ENCODE measurements around the gene PCBP2.
A peak's percentile ranks its signal among the peaks of the same experiment; 100 is the strongest.
"Not testable (repeated sequence)": the region's sequence is repeated elsewhere in the genome, so short reads cannot be mapped to it uniquely, and the experiment has no call there.

The PCBP2 gene

GRCh38 chr12:53474077-53474476 is 22.2 kb downstream of the PCBP2 start:
- DNase-seq: no peak

GRCh38 chr12:53474819-53475218 is 22.9 kb downstream of the PCBP2 start:
- no peak for DNase-seq

GRCh38 chr12:53476769-53477209 is 24.9 kb downstream of the PCBP2 start:
- DNase-seq: no peak

GRCh38 chr12:53478865-53479264 is 27.0 kb downstream of the PCBP2 start:
- no peak for DNase-seq

GRCh38 chr12:53479331-53479730 is 27.4 kb downstream of the PCBP2 start:
- DNase-seq: no peak

- DNase-seq: no peak
Observed at GRCh38 chr12:53480491-53481442, 28.9 kb downstream of the PCBP2 start.

- not testable (repeated sequence) for DNase-seq
Observed at GRCh38 chr12:53481458-53481857, 29.6 kb downstream of the PCBP2 start.

GRCh38 chr12:53481939-53482586 is 30.2 kb downstream of the PCBP2 start:
- no peak for DNase-seq

- DNase-seq: no peak
Observed at GRCh38 chr12:53482626-53483168, 30.8 kb downstream of the PCBP2 start.

GRCh38 chr12:53483225-53483978 is 31.5 kb downstream of the PCBP2 start:
- DNase-seq: no peak

GRCh38 chr12:53483979-53484377 is 32.1 kb downstream of the PCBP2 start:
- no peak for DNase-seq

- no peak for DNase-seq
Observed at GRCh38 chr12:53484686-53485575, 33.0 kb downstream of the PCBP2 start.

- DNase-seq: no peak
Observed at GRCh38 chr12:53485955-53486735, 34.2 kb downstream of the PCBP2 start.

- DNase-seq: no peak
Observed at GRCh38 chr12:53486736-53487487, 35.0 kb downstream of the PCBP2 start.

- no peak for DNase-seq
Observed at GRCh38 chr12:53489242-53489864, 37.5 kb downstream of the PCBP2 start.

- no peak for DNase-seq
Observed at GRCh38 chr12:53492188-53492587, 40.3 kb downstream of the PCBP2 start.

- peak; percentile 86 for DNase-seq
Observed at GRCh38 chr12:53492830-53493609, 41.1 kb downstream of the PCBP2 start.

GRCh38 chr12:53493610-53494391 is 41.9 kb downstream of the PCBP2 start:
- DNase-seq: no peak

Data from stimulated activated CD4-positive, alpha-beta T cell treated with anti-CD3 and anti-CD28 coated beads, Interleukin-4, amount 100 ng/mL, for 24 hours (primary cell).